Activated T-cell treated with anti-CD3 and anti-CD28 coated beads, Interleukin-2, amount 50 U/mL, for 72 hours (primary cell): Measurements from ENCODE around the gene CDK5RAP1. TPM values are rescaled to one million over a fixed set of nuclear protein-coding genes. Genes with fewer than 3 reads are reported as not detected.

Experiments used
- ATAC-seq, 2 donors: fragments of 150-1000 bp; cut with Tn5 transposase; replicated peaks in 1 of 2; 2 replicates each; pipeline ENCODE4 v1.10.0; 2021; ENCODE audit warnings: moderate library complexity in 2 of 2, mild to moderate bottlenecking in 1 of 2
- DNase-seq, 2 donors: peaks; one replicate each; pipeline ENCODE4 v3.0.0; 2021 to 2022; ENCODE audit warnings: mixed read lengths in 1 of 2
- H3K27ac Mint-ChIP-seq: one replicate; pipeline ENCODE4 v1.8.0; 2022; ENCODE audit warnings: mild to moderate bottlenecking, moderate library complexity, mixed read lengths
- H3K27me3 Mint-ChIP-seq: one replicate; pipeline ENCODE4 v1.8.0; 2022; ENCODE audit warnings: low read depth, mixed read lengths
- H3K36me3 Mint-ChIP-seq, 2 donors: one replicate each; pipeline ENCODE4 v1.8.0; 2022; ENCODE audit warnings: mixed read lengths in 2 of 2, mild to moderate bottlenecking in 1 of 2; ENCODE audit not compliant: insufficient read depth in 2 of 2
- H3K4me1 Mint-ChIP-seq: one replicate; pipeline ENCODE4 v1.8.0; 2022; ENCODE audit warnings: low read depth, mixed read lengths
- H3K4me3 Mint-ChIP-seq, 2 donors: one replicate each; pipeline ENCODE4 v1.8.0; 2022; ENCODE audit warnings: mild to moderate bottlenecking in 2 of 2, mixed read lengths in 2 of 2, moderate library complexity in 2 of 2
- H3K9me3 Mint-ChIP-seq, 2 donors: one replicate each; pipeline ENCODE4 v1.8.0; 2022; ENCODE audit warnings: mixed read lengths in 2 of 2
- total RNA-seq, 2 donors: library from RNA; stranded (reverse); gene quantifications; one replicate each; pipeline ENCODE4 v1.2.3, GENCODE V29; 2022

The CDK5RAP1 gene
- total RNA-seq, 2 donors from 2014 or later, result 43.0 to 64.2 TPM

DNA sequence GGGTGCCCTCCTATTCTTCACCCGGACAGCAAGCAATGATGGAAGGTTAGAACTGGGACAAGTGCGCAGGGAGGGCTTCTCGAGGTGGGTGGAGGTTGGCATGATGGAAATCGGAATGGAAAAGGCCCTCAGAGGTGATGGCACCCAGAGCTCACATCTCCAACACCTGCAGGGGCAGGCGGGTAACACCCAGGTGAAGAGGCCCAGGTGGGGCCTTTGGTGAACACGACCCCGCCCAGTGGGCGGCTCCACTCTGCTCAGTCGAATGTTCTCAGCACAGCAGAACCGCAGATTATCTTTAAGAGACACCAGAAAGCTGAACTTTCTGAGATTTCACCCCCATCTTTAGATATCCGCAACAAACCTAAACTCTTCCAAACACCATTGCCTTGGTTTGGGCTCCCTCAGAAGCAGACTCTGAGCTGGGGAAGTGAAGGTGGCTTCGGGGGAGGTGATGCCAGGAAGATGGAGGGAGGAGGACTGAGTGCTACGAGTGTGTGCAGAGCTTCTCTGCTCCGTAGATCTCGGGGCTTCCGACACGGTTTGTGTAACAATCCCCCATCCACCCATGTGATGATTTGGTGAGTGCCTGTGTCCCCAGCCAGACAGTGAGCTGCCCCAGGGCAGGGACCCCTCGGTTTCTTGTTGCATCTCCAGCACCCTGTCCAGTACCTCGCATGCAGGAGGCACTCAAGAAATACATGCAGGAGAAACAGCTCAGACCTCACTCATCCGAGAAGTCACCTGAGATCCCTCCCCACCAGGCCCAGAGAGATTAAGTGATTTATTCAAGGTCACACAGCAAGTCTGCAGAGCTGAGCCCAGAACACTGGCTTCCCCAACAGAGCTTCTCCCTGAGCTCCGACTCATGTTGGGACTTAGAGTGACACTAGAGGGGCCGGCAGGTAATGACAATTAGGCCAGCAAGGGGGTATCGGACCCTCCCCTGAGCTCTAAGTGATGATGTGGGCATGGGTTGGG lies 72.9 kb downstream of the CDK5RAP1 start:
- Mint-ChIP-seq H3K4me3 (no peak overlapping the region), H3K27ac (no peak overlapping the region), H3K9me3 (no peaks in the 10 kb centered on the region), H3K4me1 (no peaks in the 10 kb centered on the region), H3K36me3 (no peaks in the 10 kb centered on the region), H3K27me3 (no peaks in the 10 kb centered on the region)
- ATAC-seq, result no peak
- no peak for DNase-seq

DNA sequence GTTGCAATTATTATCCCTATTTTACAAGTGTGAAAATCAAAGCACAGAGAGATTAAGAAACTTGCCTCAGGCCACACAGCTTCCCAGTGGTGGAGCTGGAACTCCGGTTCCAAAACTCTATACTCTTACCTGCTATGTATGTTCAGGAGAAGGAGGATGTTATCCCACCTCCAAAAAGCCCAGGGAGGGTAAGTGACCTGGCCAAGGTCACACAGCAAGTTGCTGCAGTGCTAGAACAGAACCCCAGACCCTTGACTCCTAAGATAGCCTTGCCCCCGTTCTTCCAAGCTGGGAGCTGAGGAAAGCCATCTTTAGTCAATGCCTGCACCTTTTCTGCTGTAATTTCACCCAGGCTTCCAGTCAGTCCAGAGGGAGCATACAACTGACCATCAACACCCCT lies 76.0 kb downstream of the CDK5RAP1 start:
- H3K27me3 Mint-ChIP-seq, result no peaks in the 10 kb centered on the region
- H3K36me3 Mint-ChIP-seq, result no peaks in the 10 kb centered on the region
- H3K4me3 Mint-ChIP-seq, result no peak overlapping the region
- no peaks in the 10 kb centered on the region for H3K9me3 Mint-ChIP-seq
- no peaks in the 10 kb centered on the region for H3K4me1 Mint-ChIP-seq
- ATAC-seq (no peak), DNase-seq (no peak)
- H3K27ac Mint-ChIP-seq, result no peak overlapping the region

DNA sequence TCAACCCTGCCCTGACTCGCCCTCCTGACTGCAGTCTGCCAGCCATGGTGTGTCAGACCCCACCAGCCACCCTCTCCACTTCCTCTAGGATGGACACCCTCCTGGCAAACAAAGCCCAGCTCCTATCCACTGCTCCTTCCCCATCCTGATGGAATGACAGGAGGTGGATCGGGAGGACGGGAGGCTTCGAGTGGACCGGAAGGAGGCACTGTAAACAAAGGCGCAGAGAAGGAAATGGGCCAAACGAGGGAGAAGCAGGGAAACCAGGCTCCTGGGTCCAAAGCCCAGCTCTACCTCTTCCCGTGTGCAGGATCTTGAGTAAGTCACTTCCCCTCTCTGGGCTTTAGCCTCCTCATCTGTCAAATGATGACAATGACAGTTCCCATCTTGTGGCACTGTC lies 78.1 kb downstream of the CDK5RAP1 start:
- Mint-ChIP-seq H3K27me3 (no peaks in the 10 kb centered on the region), H3K36me3 (no peaks in the 10 kb centered on the region), H3K9me3 (no peaks in the 10 kb centered on the region), H3K4me1 (no peaks in the 10 kb centered on the region), H3K4me3 (no peak overlapping the region), H3K27ac (no peak overlapping the region)
- ATAC-seq (no peak), DNase-seq (no peak)

DNA sequence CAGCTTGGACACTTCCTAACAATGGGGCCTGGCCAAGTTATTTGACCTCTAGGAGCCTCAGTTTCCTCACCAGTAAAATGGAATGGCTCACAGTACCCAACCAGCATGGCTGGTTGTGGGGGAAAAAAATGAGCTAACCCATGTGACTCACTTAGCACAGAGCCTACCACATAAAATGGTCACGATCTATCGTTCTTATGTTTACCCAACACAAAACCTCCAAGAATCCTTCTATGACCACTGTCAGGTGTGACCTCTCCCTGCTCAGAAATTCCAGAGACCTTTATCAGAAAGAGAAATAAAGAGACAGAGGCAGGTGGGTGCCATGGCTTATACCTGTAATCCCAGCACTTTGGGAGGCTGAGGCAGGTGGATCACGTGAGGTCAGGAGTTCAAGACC lies 78.9 kb downstream of the CDK5RAP1 start:
- H3K27me3 Mint-ChIP-seq, result no peaks in the 10 kb centered on the region
- ATAC-seq (no peak), DNase-seq (no peak)
- H3K27ac Mint-ChIP-seq, result no peak overlapping the region
- H3K36me3 Mint-ChIP-seq, result no peaks in the 10 kb centered on the region
- no peaks in the 10 kb centered on the region for H3K4me1 Mint-ChIP-seq
- no peak overlapping the region for H3K4me3 Mint-ChIP-seq
- no peaks in the 10 kb centered on the region for H3K9me3 Mint-ChIP-seq

DNA sequence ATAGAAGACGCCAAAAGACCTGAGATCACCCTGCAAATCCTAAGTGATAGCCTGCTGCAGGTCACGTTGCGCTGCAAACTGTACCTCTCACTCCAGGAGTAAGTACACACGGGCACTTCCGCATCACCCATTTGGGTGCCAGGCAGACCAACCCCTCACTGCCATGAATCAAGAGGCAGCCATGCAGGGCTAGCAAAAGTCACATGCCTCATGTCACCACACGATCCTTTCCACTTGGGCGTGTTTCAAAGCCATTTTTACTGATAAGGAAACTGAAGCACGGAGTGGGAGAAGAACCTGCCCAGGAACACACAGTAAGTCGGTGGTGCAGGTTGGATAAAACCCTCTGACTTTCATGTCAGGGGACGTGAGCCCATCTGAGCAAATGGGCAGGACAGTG lies 81.3 kb downstream of the CDK5RAP1 start:
- no peaks in the 10 kb centered on the region for H3K36me3 Mint-ChIP-seq
- no peaks in the 10 kb centered on the region for H3K9me3 Mint-ChIP-seq
- no peak for ATAC-seq
- no peaks in the 10 kb centered on the region for H3K27me3 Mint-ChIP-seq
- H3K4me3 Mint-ChIP-seq, result no peak overlapping the region
- H3K4me1 Mint-ChIP-seq, result no peaks in the 10 kb centered on the region
- no peak overlapping the region for H3K27ac Mint-ChIP-seq
- no peak for DNase-seq

DNA sequence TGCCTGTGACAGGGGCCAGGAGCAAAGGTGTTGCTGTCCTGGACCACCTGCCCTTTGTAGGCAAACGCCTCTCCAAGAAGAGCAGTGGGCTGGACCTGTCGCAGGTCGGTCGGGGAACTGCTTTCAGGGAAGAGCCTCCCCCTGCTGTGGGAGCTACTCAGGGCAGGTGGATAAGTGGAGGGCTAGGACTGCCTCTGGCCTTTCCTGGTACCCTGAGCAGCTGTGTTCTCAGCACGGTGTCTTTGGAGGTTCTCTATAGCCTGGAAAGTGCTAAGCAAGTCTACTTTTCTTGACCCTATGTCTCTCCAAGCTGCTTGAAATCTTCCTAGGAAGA lies 83.3 kb downstream of the CDK5RAP1 start:
- Mint-ChIP-seq H3K4me3 (no peak overlapping the region), H3K27me3 (no peaks in the 10 kb centered on the region), H3K36me3 (no peaks in the 10 kb centered on the region), H3K4me1 (no peaks in the 10 kb centered on the region), H3K27ac (no peak overlapping the region), H3K9me3 (no peaks in the 10 kb centered on the region)
- DNase-seq (no peak), ATAC-seq (no peak)

DNA sequence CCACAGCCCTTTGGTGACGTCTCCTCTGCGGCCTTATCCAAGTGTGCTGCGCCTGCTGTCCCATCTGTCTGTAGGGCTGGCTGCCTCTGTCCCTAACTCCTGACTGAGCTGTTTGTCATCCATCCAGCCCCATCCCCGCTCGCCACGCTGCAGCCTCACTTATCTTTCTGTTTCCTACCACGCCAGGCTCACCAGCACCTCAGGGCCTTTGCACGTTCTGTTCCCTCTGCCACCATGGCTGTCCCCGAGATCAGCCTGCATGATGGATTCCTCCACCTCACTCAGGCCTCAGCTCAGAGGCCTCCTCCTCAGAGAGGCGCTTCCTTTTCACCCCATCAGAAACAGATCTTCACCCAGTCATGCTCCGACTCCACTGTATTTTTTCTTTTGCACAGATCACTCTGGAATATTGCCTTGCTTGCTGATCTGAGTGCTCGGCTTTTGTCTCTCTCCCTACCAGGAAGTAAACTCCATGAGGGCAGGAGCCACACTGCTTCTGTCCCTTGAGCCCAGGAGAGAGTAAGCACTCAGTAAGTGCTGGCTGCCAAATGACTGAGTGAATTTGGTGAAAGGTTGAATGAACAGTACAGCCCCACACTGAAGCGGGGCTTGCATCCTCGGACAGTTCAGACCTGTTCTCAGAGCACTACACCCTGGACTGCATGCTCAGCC lies 83.8 kb downstream of the CDK5RAP1 start:
- Mint-ChIP-seq H3K27me3 (no peaks in the 10 kb centered on the region), H3K27ac (no peak overlapping the region), H3K36me3 (no peaks in the 10 kb centered on the region), H3K4me3 (no peak overlapping the region), H3K4me1 (no peaks in the 10 kb centered on the region), H3K9me3 (no peaks in the 10 kb centered on the region)
- ATAC-seq (no peak), DNase-seq (no peak)

DNA sequence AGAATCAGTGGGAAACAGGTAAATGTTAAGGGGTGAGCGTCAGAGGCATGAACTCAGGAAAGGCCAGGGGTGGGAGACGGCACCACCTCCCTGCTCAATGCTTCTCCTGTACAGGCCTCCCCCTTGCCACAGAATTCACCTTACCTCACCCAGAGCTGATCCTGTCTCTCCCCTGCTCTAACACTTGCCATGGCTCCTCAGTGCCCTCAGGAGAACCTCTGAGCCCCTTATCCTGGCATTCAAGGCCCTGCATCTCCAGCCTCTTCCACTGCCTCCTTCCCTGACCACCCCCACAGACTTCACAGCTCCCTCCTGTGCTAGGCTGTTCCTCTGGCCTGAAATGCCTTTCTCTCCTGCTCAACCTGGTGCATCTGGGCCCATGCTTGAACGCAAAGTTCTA lies 84.4 kb downstream of the CDK5RAP1 start:
- H3K4me3 Mint-ChIP-seq, result no peak overlapping the region
- no peak for DNase-seq
- no peaks in the 10 kb centered on the region for H3K27me3 Mint-ChIP-seq
- H3K4me1 Mint-ChIP-seq, result no peaks in the 10 kb centered on the region
- no peak overlapping the region for H3K27ac Mint-ChIP-seq
- no peak for ATAC-seq
- no peaks in the 10 kb centered on the region for H3K9me3 Mint-ChIP-seq
- H3K36me3 Mint-ChIP-seq, result no peaks in the 10 kb centered on the region

DNA sequence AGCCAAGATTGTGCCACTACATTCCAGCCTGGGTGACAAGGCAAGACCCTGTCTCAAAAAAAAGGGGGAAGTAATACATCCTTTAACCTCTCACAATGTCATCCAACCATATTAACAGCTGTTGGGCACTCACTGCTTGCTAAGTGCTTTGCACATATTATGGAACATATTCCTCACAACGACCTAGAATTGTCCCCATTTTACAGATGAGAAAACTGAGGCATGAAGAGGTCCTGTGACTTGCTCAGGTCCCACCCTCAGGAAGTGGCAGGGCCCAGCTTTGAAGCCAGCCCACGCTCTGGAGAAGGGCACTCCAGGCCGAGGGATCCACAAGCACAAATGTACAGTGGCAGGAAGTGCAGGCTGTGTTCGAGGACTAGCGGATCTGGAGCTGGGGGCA lies 85.0 kb downstream of the CDK5RAP1 start:
- no peak overlapping the region for H3K27ac Mint-ChIP-seq
- DNase-seq (no peak), ATAC-seq (no peak)
- H3K27me3 Mint-ChIP-seq, result no peaks in the 10 kb centered on the region
- no peaks in the 10 kb centered on the region for H3K36me3 Mint-ChIP-seq
- no peak overlapping the region for H3K4me3 Mint-ChIP-seq
- H3K9me3 Mint-ChIP-seq, result no peaks in the 10 kb centered on the region
- H3K4me1 Mint-ChIP-seq, result no peaks in the 10 kb centered on the region

DNA sequence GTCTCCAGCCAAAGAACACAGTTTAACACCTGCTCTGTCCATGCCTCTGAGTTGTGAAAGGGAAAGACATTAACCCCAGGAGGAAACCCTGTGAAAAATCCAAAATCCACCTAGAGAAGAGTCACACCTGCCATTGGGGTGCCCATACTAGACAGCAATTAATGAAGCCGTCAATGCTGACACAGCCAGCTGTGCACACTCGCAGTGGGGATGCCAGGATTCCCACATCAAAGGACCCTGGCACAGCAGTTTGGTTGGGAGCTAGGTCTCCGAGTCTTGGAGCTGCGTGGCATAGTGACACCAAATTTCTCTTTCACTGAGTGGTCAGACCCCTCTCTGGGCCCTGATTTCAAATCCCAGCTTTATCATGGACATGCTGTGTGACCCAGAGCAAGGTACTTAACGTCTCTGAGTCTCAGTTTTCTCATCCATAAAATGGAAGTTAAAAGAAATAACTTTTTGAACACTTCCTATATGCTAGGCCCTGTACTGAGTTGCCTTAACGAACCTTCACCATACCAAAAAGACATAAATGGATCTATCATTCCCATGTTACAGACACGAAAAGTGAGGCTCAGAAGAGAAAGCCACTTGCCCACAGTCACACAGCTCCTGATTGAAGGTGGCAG lies 87.5 kb downstream of the CDK5RAP1 start:
- Mint-ChIP-seq H3K4me3 (no peak overlapping the region), H3K27me3 (no peaks in the 10 kb centered on the region), H3K4me1 (no peaks in the 10 kb centered on the region), H3K27ac (no peak overlapping the region), H3K36me3 (no peaks in the 10 kb centered on the region), H3K9me3 (no peaks in the 10 kb centered on the region)
- DNase-seq (no peak), ATAC-seq (no peak)

DNA sequence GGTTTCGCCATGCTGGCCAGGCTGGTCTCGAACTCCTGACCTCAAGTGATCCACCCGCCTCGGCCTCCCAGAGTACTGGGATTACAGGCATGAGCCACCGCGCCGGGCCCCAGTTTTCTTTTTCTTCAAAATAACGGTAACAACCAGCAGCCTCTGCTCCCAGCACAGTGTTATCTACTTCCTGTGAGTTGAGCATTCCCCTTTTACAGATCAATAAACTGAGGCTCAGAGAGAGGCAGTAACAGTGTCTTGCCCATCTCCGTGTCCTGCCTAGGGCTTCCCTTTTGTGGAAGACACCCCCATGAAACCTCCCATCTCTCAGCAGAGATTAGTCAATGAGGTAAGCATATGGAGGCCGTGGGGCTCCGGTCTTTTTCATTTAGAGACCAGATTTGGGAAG lies 88.7 kb downstream of the CDK5RAP1 start:
- Mint-ChIP-seq H3K36me3 (no peaks in the 10 kb centered on the region), H3K9me3 (peaks cover 0 to 3% of the 10 kb centered on the region in 2 donors), H3K4me1 (no peaks in the 10 kb centered on the region), H3K27me3 (no peaks in the 10 kb centered on the region), H3K27ac (no peak overlapping the region), H3K4me3 (no peak overlapping the region)
- DNase-seq (no peak), ATAC-seq (no peak)

DNA sequence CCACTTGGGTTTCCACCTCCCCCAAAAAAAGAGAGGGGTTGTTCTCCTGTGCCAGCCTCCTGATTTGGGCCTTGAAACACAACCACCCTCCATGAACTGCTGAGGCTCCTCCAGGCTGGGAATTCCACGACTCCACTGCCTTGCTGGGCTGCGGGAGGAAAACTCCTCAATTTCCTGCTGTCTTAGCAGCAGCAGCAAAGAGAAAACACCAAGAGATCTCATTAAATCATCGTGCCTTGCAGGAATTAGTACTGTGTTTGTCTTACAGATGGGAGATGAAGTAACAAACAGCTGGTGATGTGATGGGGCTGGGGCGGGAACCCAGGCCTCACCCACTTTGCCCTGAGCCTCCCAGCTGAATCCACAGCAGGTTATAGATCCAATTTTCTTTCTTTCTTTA lies 89.3 kb downstream of the CDK5RAP1 start:
- DNase-seq (no peak), ATAC-seq (no peak)
- Mint-ChIP-seq H3K36me3 (no peaks in the 10 kb centered on the region), H3K27ac (no peak overlapping the region), H3K4me1 (no peaks in the 10 kb centered on the region), H3K9me3 (peaks cover 0 to 3% of the 10 kb centered on the region in 2 donors), H3K4me3 (no peak overlapping the region), H3K27me3 (no peaks in the 10 kb centered on the region)

DNA sequence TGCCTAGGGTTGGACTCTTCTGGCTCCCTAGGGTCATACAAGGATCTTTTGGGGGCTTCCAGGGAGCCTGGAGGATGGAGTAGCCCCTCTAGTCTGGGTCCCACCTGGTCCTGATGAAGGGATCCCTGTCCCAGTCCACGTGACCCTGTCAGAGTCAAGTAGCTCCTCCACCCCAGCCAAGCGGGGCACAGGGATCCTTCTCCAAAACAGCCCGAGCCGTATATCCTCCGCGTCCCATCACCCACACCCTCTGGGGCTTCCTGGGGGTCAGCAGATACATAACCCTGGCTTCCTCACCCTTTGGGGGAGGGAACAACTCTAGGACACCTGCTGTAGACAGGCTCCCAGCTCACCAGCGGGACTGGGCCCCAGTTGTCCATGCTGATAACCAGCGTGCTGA lies 90.3 kb downstream of the CDK5RAP1 start:
- H3K4me1 Mint-ChIP-seq, result no peaks in the 10 kb centered on the region
- peaks cover 0 to 3% of the 10 kb centered on the region in 2 donors for H3K9me3 Mint-ChIP-seq
- no peaks in the 10 kb centered on the region for H3K36me3 Mint-ChIP-seq
- H3K4me3 Mint-ChIP-seq, result no peak overlapping the region
- no peaks in the 10 kb centered on the region for H3K27me3 Mint-ChIP-seq
- no peak for DNase-seq
- no peak for ATAC-seq
- no peak overlapping the region for H3K27ac Mint-ChIP-seq
